Glomerular visceral epithelial cell (primary cell): ENCODE results near the gene CLIC4.
A peak's percentile ranks its signal among the peaks of the same experiment; 100 is the strongest.
"Not testable (repeated sequence)": the region's sequence is repeated elsewhere in the genome, so short reads cannot be mapped to it uniquely, and the experiment has no call there.

Experiments
- DNase-seq: peaks from one replicate; pipeline ENCODE4 v3.0.0-alpha.2; 2016; ENCODE audit errors: extremely low spot score

CLIC4 gene

DNA sequence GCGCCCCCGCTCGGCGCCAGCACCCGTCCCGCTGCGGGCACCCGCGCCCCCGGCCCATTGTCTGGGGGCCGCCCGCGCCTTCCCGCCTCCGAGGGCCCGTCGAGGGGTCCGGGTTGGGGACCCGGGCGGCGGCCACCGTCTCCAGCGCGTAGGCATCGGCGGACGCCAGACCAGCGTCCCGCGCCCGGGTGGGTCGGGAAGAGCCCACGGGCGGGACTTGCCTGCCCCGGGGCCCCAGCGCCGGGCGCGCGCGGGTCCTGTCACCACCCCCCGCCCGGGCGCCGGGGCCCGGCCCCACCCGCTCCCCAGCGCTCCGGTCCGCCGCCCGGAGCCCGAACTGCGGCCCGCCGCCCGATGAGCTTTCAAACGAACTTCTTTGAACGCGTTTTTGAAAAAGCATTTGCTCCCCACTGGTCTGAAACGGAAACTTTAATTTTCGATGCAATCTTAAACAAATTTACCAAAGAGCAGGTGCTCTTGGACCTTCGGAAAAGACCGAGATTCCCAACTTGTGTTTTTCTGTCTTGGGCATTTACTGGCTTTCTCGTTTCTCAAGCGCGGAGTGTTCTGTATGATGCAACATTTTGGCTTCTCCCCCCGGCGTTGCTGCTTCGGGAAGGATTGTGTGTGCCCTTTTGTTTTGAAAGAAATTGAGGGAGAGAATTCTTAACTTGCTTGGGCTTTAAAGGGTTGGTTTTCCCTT lies 615 bp downstream of the CLIC4 start:
- peak; percentile 62 for DNase-seq

- peak; percentile 76 for DNase-seq
Measured at GRCh38 chr1:24748191-24749121, 3.2 kb downstream of the CLIC4 start.

- no peak for DNase-seq
Measured at GRCh38 chr1:24749252-24749651, 4.0 kb downstream of the CLIC4 start.

- DNase-seq = no peak
Measured at GRCh38 chr1:24749886-24750285, 4.6 kb downstream of the CLIC4 start.

DNA sequence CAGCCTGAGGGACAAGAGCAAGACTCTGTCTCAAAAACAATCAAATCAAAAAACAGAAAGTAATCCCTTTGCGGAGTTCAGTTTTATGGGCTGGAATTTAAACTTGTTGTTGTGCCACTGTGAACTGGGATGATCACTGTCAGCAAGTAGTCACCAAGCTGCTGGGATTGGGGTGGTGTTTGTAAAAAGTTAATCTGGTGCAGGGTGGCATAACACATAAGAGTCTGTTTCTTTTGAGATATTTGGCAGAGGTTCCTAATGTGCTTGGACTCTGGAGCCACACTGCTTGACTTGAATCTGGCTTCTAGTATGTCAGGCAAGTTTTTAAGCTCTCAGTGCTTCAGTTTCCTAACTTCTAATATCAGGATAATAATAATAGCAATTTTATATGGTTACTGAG lies 6.6 kb downstream of the CLIC4 start:
- DNase-seq = no peak

DNA sequence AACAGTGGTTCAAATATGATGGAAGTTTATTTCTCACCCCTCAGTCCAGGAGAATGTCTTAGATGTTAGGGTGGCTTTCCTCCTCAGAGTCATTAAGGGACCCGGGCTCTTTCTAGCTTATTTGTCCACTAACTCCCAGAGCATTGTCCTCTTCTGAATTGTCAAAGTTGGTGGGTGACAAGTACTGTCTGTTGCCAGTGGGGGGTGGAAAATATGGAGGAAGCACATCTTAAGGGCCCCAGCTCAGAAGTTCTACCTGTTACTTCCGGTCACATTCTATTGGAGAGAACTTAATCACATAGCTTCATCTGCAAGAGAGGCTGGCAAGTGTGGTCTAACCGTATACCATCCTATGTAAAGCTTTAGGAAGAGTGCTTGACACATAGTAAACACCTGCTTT lies 7.1 kb downstream of the CLIC4 start:
- no peak for DNase-seq

- DNase-seq = peak; percentile 41
Measured at GRCh38 chr1:24754229-24754628, 9.0 kb downstream of the CLIC4 start.

- DNase-seq = not testable (repeated sequence)
Measured at GRCh38 chr1:24755323-24755722, 10.1 kb downstream of the CLIC4 start.

- DNase-seq = no peak
Measured at GRCh38 chr1:24756395-24756794, 11.1 kb downstream of the CLIC4 start.

DNA sequence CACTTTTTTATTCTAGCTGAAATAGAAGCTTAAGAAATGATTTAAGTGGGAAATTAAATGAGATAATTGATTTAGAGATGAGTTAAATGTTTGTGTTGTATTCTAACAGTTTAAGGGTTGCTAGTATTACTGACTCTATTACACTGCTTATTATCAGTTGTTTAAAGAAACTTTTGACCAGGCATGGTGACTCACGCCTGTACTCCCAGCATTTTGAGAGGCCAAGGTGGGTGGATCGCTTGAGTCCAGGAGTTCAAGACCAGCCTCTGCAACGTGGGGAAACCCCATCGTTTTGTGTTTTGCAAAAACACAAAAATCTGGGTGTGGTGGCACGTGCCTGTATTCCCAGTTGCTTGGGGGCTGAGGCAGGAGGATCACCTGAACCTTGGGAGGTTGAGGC lies 14.2 kb downstream of the CLIC4 start:
- no peak for DNase-seq

DNA sequence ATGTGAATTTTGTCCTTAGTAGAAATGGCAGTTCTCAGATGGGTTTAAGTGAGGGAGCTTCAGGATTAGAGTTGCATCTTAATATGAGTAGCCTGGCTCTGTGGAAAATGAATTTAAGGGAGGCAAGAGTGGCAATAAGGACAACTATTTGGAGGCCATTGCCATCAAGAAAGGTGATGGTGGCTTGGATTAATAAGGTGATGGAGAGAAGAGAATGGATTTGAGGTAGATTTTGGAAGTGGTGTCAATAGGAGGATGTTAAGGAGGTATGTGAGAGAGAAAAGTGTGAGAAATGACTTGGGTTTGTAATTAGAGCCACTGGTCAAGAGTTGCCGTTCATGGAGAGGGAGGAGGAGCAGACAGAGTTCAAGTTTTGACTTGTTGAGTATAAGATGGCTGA lies 16.3 kb downstream of the CLIC4 start:
- DNase-seq = no peak

- no peak for DNase-seq
Measured at GRCh38 chr1:24762133-24762676, 17.0 kb downstream of the CLIC4 start.

- DNase-seq = no peak
Measured at GRCh38 chr1:24763671-24764070, 18.4 kb downstream of the CLIC4 start.

- no peak for DNase-seq
Measured at GRCh38 chr1:24764439-24764838, 19.2 kb downstream of the CLIC4 start.

- DNase-seq = no peak
Measured at GRCh38 chr1:24764848-24765247, 19.6 kb downstream of the CLIC4 start.

GRCh38 chr1:24765308-24765988 lies 20.2 kb downstream of the CLIC4 start:
- no peak for DNase-seq

DNA sequence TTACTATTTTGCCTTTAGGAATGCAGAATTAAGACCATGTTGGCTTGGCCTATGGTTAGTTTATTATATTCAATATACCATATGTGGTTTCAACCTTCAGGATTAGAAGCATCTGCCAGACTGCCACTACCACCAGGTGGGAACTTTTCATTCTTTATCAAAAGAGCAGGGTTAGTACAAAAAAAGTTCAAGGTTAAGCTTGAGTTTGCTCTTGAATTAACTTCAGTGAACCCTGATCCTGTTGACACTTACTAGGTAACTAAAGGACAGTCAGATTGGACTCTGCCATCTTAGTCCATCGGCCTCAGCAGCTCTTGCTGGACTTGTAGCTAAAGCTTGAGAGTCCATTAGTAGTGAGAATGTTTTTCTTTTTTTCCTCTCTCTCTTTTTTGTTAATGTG lies 22.1 kb downstream of the CLIC4 start:
- no peak for DNase-seq

DNA sequence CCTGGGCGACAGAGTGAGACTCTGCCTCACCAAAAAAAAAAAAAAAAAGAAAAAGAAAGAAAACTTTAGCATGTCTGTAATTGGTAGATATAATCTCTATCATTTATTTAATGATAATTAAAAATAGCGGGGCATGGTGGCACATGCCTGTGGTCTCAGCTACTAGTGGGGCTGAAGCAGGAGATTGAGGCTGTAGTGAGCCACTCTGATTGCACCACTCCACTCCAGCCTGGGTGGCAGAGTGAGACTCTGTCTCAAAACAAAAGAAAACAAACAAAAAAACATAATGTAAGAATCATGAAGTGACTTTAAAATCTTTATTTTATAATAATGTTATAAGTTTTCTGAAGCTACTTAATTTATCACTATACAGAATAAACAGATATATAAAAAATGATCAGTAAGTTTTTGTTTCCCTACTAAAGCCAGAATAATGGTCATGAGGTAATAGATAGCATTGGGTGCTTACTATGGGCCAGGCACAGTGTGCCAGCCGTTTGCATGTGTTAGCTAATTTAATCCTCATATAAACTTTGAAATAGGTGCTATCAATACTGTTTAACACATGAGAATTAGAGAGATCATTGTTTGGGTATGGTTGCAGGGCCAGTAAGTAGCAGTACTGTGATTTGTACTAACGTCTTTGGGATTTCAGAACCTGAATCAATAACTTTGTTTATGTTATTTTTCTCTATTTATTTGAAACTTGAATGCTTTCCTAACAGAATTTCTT lies 23.8 kb downstream of the CLIC4 start:
- DNase-seq = no peak

GRCh38 chr1:24769656-24770651 lies 24.7 kb downstream of the CLIC4 start:
- DNase-seq = peak; percentile 76

DNA sequence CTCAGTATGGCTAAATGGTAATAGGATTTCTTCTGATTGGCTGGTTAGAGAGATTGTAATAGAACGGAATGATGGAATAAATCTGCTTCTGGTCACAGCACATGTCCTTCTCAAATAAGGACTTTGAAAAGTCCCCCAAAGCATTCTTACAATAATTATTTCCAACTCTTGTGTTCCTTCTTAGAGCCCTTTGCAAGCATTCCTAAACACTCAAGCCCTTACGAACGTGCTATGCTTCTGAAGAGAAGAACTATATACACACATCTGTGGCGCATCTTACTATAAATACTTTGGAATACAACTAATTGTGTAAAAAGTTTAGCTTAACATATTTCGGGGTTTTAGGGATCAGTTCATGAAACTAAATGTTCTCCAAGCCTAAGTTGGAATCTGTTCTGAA lies 25.6 kb downstream of the CLIC4 start:
- no peak for DNase-seq
